Right ventricle myocardium inferior (tissue), 1 donor: ENCODE measurements around the gene LMX1B. TPM values are rescaled to one million over a fixed set of nuclear protein-coding genes. Genes with fewer than 3 reads are reported as not detected.

Experiments
- ATAC-seq: fragments of 200-7000 bp; cut with Tn5 transposase; one replicate; pipeline ENCODE4 v1.9.1; 2020; ENCODE audit warnings: mild to moderate bottlenecking, moderate library complexity
- DNase-seq: peaks from one replicate; pipeline ENCODE4 v3.0.0; 2021; ENCODE audit errors: missing footprints
- intact Hi-C: fragments of 100-400 bp; cut with DNase I; formaldehyde crosslinking; loops from one replicate; pipeline ENCODE4 v1.11.0; 2022
- total RNA-seq: library from RNA; stranded (reverse); fragmentation: NEBNext Ultra II Directional; extraction: Animal tissue kit (Norgen Biotek cat#: 25700); gene quantifications from one replicate; pipeline ENCODE4 v1.2.1, GENCODE V29; 2021
- donor health status: DM: no; HTN: yes; CAD: no; lungs with severe emphysema.

LMX1B gene
- total RNA-seq, 1 donor from 2014 or later = 1.2 TPM

DNA sequence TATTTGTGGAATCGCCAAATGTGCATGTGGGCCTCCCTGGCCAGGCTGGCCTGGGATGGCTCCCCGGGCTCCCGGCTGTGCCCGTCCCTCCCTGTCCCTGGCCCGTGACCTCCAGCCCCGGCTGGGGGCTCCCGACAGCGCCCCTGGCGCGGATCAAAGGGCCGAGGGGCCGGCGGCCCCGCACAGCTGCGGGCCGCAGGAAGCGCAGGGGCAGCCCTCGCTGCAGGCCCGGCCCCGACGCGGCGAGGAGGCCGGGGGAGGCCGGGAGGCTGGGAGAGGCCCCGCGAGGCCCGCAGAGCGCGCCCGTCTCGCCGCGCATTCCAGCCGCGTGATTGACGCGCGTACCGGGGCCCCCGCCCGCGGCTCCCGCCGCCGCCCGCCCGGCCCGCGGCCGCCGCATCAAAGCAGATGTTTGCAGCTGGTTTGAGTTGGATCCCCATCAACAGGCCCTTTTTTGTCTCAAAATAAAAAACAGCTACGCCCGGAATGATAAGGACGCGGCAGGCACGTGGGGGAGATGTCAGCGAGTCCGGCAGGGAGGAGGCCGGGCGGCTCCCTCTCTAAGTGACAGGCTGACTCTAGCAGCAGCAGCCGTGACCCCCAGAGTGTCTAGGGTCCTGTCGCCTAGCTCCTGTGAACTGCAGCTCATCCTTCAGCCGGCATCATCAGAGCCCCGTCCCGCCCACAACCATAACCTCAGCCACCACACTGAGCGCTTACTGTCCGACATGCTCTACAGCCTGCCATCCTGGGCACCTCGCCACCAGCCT lies 69.4 kb downstream of the LMX1B start:
- DNase-seq (peak; percentile 66), ATAC-seq (peak; percentile 60)
- intact Hi-C loops = no loop called here

DNA sequence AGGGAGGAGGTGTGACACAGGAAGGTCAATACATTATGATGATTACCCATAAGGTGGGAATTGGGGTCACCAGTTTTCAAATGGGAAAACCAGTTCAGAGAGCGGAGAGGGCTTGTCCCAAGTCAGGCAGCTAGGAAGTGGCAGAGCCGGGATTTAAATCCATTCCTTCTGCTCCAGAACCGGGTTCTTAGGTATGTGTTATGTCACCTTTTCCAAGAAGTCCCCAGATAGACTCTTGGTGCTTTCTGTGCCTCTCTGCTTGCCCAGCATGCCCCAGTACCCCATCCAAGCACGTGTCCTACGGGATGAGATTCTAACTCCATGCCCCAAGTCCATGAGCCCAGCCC lies 69.9 kb downstream of the LMX1B start:
- intact Hi-C loops = no loop called here
- ATAC-seq (no peak), DNase-seq (peak; percentile 20)

GRCh38 chr9:126684345-126684744 lies 70.6 kb downstream of the LMX1B start:
- intact Hi-C loops = no loop called here
- DNase-seq = peak; percentile 6

DNA sequence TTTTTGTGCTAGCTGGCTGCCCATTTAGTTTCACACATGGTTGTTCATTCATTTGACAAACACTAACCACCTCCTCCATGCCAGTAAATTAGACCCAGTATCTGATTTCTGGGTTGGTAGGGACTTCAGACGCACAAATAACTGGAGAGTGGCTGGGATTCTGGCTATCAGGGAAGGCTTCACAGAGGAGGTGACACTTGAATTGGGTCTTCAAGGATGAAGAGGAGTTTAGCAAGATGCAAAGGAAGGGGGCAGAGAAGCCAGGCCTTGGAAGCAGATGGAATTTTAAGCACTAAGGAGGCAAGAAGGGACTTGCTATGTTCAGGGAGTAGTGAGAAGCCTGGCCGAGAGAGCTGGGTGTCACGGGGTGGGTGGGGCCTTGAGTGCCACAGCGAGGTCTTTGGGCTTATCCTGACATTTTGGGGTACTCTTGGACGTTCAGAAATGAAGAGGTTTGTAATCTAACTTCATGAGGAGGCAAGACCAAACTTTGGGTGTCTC lies 71.3 kb downstream of the LMX1B start:
- peak; percentile 26 for DNase-seq
- no peak for ATAC-seq
- intact Hi-C loops = no loop called here

More at GRCh38 chr9:126684345-126684744, 70.6 kb downstream of the LMX1B start:
- no peak for ATAC-seq

- intact Hi-C loops = no loop called here
- DNase-seq = no peak
Observed at GRCh38 chr9:126687930-126688461, 74.3 kb downstream of the LMX1B start.

DNA sequence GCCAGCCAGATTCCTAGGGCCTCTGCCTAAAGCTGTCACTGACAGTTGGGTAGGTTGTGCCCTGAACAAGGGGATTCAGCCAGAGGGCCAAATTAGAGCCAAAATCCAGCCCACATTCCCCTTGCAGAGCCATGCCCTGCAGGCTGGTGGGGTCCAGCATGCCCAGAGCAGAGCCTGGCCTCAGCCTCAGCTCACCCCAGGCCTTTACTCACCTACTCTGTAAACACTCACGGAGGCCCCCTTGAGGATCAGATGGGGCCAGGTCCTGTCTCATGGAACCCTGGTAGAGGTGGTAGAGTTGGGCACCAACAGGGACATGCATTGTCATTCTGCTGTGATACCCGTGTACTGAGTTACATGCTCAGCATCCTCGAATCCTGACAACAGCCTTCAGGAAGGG lies 74.9 kb downstream of the LMX1B start:
- no peak for ATAC-seq
- no peak for DNase-seq
- intact Hi-C loops = no loop called here

More at GRCh38 chr9:126687930-126688461, 74.3 kb downstream of the LMX1B start:
- no peak for ATAC-seq

DNA sequence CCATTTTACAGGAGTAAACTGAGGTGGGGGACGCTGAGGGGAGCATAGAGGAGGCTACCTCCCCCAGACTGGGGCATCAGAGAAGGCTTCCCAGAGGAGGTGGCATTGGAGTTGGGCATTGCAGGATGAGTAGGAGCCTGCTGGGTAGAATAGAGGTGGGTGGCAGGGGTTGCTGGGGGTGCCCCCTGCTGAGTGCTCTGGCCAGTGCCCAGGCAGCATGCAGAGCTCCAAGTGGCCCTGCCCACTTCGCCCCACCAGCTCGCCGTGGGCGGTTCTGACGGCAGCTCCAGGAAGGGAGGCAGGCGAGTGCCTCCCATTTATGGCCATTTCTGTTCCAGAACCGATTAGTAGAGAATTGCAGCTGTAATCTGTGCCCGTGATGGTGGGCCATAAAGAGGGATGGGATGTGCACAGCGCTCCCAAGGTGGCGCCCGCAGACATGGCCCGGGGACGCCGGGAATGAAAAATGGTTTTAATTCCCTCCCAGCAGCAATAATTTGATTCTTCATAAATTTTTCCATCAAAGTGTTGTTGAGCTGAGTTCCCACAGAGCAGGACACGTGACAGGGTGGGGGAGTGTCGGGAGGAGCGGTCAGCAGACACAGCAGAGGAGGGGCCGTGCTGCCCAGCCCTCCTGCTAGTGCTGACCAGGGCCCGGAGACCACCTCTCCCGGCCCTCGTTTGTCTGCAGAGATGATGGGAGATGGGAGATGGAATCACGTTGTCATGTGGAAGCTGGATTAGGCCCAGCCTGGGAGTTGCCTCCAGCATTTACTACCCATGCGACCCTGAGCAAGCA lies 75.5 kb downstream of the LMX1B start:
- DNase-seq (no peak), ATAC-seq (no peak)
- intact Hi-C loops = no loop called here

DNA sequence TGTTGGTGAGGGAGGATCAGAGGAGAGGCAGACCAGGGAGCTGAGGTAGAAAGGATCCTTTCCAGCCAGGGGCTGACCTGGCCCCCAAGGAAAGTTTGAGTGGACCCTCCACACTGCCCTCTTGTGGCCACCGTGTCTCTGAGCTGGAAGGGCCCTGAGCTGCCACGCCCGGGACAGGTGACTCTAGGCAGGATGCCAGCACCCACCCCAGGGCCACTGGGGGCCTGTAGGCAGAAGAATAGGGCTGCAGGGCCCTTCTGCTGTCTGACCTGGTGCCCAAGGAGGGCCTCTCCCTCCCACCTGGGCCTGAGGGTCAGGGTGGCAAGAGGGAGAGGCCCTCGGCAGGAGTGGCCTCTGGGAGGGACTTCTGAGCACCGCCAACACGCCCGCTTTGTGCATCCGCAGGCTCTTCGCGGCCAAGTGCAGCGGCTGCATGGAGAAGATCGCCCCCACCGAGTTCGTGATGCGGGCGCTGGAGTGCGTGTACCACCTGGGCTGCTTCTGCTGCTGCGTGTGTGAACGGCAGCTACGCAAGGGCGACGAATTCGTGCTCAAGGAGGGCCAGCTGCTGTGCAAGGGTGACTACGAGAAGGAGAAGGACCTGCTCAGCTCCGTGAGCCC lies 76.8 kb downstream of the LMX1B start:
- intact Hi-C loops = loop anchor here (2.0 to 5.0 kb wide), 2 partner anchors 80 to 188 kb away; no protein-coding TSS in a partner anchor
- no peak for DNase-seq
- ATAC-seq = peak; percentile 64

DNA sequence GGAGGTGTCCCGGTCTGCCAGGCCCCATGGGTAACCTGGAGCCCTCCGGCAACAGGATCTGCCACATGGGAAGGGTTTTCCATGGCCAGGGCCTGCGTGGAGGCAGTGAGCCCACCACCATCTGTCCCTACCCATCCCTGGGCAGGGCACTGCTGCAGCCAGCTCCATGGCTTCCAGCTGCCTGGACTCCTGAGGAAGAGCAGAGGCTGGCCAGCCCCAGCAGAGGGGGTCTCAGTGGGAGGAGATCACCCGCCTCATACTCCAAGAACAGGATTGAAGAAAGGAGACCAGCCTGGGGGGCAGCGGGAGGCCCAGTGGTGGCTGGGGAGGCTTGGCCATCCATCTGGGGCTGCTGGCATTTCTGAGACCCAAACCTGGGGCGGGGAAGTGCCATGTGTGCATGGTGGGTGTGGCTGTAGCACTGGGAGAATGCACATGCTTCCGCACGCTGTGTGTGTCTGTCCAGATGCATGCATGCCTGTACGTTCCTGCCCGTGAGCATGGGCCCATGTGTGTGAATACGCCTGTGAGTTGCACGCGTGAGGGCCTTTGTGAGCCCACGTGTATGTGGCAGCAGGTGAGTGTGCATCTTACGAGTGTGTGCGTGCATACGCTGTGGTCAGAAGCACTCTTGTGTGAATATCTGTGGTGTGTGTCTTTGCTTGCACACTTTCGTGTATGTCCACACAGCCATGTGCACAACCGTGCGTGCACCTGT lies 78.5 kb downstream of the LMX1B start:
- ATAC-seq = no peak
- intact Hi-C loops = loop anchor here (5.0 kb wide), 1 partner anchor 190 kb away; no protein-coding TSS in a partner anchor
- no peak for DNase-seq

DNA sequence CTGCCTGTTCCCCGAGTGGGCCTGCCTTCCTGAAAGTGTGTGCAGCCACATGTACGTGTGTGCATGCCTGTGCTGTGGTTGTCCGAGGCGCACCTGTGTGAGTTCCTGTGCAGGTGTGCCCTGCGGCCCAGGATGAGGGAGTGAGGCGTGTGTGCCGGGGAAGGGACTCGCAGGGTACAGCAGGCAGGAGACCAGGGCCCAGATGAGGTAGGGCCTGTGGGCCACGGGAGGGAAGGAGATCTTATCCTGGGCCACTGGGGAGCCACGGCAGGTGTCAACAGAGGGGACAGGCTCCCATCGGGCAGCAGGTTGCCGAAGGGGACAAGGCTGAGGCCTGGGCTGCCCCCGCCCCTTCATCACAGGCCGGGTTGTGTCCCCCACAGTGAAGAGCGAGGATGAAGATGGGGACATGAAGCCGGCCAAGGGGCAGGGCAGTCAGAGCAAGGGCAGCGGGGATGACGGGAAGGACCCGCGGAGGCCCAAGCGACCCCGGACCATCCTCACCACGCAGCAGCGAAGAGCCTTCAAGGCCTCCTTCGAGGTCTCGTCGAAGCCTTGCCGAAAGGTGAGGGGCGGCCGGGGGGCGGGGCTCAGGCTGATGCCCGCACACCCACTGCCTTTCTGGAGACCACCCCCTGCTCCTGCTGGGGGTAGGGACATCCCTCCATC lies 79.2 kb downstream of the LMX1B start:
- DNase-seq = no peak
- no peak for ATAC-seq
- intact Hi-C loops = loop anchor here (5.0 kb wide), 1 partner anchor 191 kb away; no protein-coding TSS in a partner anchor

GRCh38 chr9:126693428-126693944 lies 79.8 kb downstream of the LMX1B start:
- no peak for ATAC-seq
- no peak for DNase-seq
- intact Hi-C loops = loop anchor here (5.0 kb wide), 1 partner anchor 191 kb away; no protein-coding TSS in a partner anchor

GRCh38 chr9:126694206-126695081 lies 80.7 kb downstream of the LMX1B start:
- ATAC-seq (no peak), DNase-seq (no peak)
- intact Hi-C loops = loop anchor here (5.0 kb wide), 1 partner anchor 192 kb away; no protein-coding TSS in a partner anchor

DNA sequence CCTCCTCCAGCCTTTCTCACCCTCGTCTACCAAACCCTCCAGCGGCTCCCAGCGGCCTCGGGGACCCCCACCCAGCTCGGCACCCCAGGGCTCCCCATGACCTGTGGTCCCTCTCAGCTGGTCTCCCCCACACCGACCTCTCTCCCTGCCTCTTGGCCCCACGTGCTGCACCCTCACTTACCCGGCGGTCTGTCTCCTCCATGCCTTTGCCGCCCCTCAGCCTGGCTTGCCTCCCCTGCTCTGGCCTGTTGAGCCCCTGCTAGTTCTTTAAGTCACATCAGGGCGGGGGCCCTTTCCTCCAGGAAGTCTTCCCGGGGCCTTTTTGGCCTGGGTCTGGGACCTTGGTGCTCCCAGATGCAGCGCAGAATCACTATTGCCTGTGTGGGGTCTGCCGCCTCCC lies 81.5 kb downstream of the LMX1B start:
- no peak for DNase-seq
- intact Hi-C loops = no loop called here
- no peak for ATAC-seq

- DNase-seq = no peak
- intact Hi-C loops = no loop called here
- no peak for ATAC-seq
Observed at GRCh38 chr9:126695701-126696400, 82.1 kb downstream of the LMX1B start.

DNA sequence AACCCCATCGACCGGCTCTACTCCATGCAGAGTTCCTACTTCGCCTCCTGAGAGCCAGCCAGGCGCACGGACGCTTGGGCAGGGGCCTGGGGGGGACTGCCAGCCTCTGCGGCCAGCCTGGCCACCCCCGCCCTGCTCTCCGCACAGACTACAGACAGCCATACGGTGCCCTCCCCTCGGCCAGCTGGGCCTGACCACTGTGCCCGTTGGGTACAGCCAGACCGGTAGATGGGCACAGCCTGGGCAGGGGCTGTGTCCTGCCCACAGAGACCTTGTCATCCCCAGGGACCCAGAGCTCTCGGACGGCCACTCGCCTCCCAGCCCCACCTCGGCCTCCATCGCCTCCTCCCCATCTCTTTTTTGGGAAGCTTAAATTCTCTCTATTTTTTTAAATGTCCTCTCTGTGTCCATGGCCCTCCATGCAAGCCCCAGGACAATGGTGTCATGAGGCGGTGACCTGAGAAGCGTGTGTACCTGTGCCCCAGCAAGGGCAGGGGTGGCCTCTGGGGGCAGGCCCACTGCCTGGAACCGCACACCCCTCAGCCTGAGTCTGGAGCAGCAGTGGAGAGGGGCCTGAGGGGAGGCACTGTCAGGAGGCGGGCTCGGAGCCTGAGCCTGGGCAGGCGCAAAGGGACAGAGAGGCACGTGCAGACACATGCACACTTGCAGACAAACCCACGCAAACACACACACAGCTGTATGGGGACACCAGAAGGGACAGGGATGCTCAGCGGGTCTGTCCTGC lies 82.8 kb downstream of the LMX1B start:
- ATAC-seq = no peak
- DNase-seq = no peak
- intact Hi-C loops = no loop called here
